SK-N-SH treated with all-trans-retinoic acid at 6 μM for 48 hours (cell line): ENCODE data around the gene DHRS7B.

Source experiments
- ARNTL ChIP-seq: fragments of 450-650 bp; formaldehyde crosslinking; IDR thresholded peaks from 2 replicates; pipeline ENCODE4 v1.5.0; 2020; ENCODE audit warnings: low read depth, mild to moderate bottlenecking, moderate library complexity, borderline replicate concordance
- BACH2 ChIP-seq: fragments of 250-450 bp; sonication (Bioruptor Pico); IDR thresholded peaks from 2 replicates; pipeline ENCODE4 v1.9.0; 2021; ENCODE audit warnings: mild to moderate bottlenecking, borderline replicate concordance
- CSDC2 ChIP-seq: fragments of 250-450 bp; sonication (Bioruptor Pico); IDR thresholded peaks from 2 replicates; pipeline ENCODE4 v1.5.0; 2020; ENCODE audit warnings: mild to moderate bottlenecking, moderate library complexity
- ISL1 ChIP-seq: fragments of 250-450 bp; sonication (Bioruptor Pico); IDR thresholded peaks from 2 replicates; pipeline ENCODE4 v2.1.2; 2022; ENCODE audit warnings: mild to moderate bottlenecking, moderate library complexity
- TOX ChIP-seq: fragments of 250-450 bp; sonication (Bioruptor Pico); IDR thresholded peaks from 2 replicates; pipeline ENCODE4 v1.8.0; 2021; ENCODE audit warnings: mild to moderate bottlenecking, moderate library complexity, borderline replicate concordance
- ZC3H10 ChIP-seq: fragments of 250-450 bp; sonication (Bioruptor Pico); IDR thresholded peaks from 2 replicates; pipeline ENCODE4 v1.5.1; 2021; ENCODE audit warnings: mild to moderate bottlenecking, moderate library complexity
- ZFP3 ChIP-seq: fragments of 250-450 bp; sonication (Bioruptor Pico); IDR thresholded peaks from 2 replicates; pipeline ENCODE4 v1.5.0; 2020; ENCODE audit warnings: mild to moderate bottlenecking, moderate library complexity
- ZFP30 ChIP-seq: fragments of 450-650 bp; formaldehyde crosslinking; IDR thresholded peaks from 2 replicates; pipeline ENCODE4 v1.5.0; 2022; ENCODE audit warnings: mild to moderate bottlenecking, moderate library complexity
- TF ChIP-seq, protein P1 (sequence below): fragments of 250-450 bp; sonication (Bioruptor Pico); IDR thresholded peaks from 2 replicates; pipeline ENCODE4 v1.5.1; 2021; ENCODE audit warnings: mild to moderate bottlenecking, moderate library complexity

DNA sequence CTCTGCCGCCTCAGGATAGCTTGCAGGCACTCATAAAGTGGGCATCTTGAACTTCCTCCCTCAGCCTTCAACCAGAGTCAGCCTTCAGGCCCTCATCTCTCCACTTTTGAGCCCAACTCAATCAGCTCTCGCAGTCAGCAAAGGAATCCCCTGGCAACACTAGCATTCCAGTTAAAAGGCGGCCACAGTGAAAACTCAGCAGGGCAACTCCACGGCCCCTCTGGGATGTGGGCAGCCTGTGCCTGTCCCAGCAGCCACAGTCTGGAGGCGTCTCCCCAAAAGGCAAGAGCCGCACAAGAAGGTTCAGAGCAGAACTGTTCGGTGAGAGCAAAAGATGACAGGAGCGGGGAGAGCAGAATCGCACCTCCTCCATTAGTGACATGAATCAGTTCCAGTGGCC is 78.2 kb downstream of the DHRS7B start:
- TF ChIP-seq ISL1 (no peak), ZFP3 (CRISPR knock-in tag) (no peak), ARNTL (CRISPR knock-in tag) (no peak), ZFP30 (CRISPR knock-in tag) (no peak), BACH2 (CRISPR knock-in tag) (no peak), CSDC2 (CRISPR knock-in tag) (no peak), ZC3H10 (CRISPR knock-in tag) (no peak), TOX (CRISPR knock-in tag) (no peak)
- TF ChIP-seq, protein P1, sequence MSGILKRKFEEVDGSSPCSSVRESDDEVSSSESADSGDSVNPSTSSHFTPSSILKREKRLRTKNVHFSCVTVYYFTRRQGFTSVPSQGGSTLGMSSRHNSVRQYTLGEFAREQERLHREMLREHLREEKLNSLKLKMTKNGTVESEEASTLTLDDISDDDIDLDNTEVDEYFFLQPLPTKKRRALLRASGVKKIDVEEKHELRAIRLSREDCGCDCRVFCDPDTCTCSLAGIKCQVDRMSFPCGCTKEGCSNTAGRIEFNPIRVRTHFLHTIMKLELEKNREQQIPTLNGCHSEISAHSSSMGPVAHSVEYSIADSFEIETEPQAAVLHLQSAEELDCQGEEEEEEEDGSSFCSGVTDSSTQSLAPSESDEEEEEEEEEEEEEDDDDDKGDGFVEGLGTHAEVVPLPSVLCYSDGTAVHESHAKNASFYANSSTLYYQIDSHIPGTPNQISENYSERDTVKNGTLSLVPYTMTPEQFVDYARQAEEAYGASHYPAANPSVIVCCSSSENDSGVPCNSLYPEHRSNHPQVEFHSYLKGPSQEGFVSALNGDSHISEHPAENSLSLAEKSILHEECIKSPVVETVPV (CRISPR knock-in tag): no peak
